ENCODE measurements around the gene ERC2. TPM values are rescaled to one million over a fixed set of nuclear protein-coding genes. Genes with fewer than 3 reads are reported as not detected.
A peak's percentile ranks its signal among the peaks of the same experiment; 100 is the strongest.

The ERC2 gene
- total RNA-seq, 1 donor from 2014 or later, result 1.5 TPM

GRCh38 chr3:55473788-55474187, 994.5 kb downstream of the ERC2 start:
- intact Hi-C loops (cut with DNase I), result no loop called here
- Histone ChIP-seq H3K36me3 (peaks cover 4% of the 10 kb centered on the region), H3K4me3 (no peak overlapping the region), H3K27ac (no peak overlapping the region), H3K27me3 (ENCODE audit: low read depth) (peaks cover 6% of the 10 kb centered on the region), H3K9me3 (no peaks in the 10 kb centered on the region), H3K4me1 (no peaks in the 10 kb centered on the region)
- ATAC-seq (no peak), DNase-seq (no peak)
- no peak for TF ChIP-seq CTCF (IDR thresholded peaks at IDR 0.05)

- Histone ChIP-seq H3K27ac (no peak overlapping the region), H3K27me3 (ENCODE audit: low read depth) (no peaks in the 10 kb centered on the region), H3K36me3 (peaks cover 9% of the 10 kb centered on the region), H3K9me3 (no peaks in the 10 kb centered on the region), H3K4me3 (no peak overlapping the region), H3K4me1 (no peaks in the 10 kb centered on the region)
- no peak for DNase-seq
- TF ChIP-seq CTCF (IDR thresholded peaks at IDR 0.05), result no peak
- intact Hi-C loops (cut with DNase I), result no loop called here
- peak in 1 of 2 donors; percentile 23 for ATAC-seq
These were observed 996.6 kb downstream of the ERC2 start for GRCh38 chr3:55471522-55472280.

GRCh38 chr3:55471084-55471483, 997.2 kb downstream of the ERC2 start:
- intact Hi-C loops (cut with DNase I), result no loop called here
- Histone ChIP-seq H3K36me3 (peaks cover 9% of the 10 kb centered on the region), H3K27me3 (ENCODE audit: low read depth) (no peaks in the 10 kb centered on the region), H3K27ac (no peak overlapping the region), H3K4me3 (no peak overlapping the region), H3K9me3 (no peaks in the 10 kb centered on the region), H3K4me1 (no peaks in the 10 kb centered on the region)
- DNase-seq (no peak), ATAC-seq (no peak)
- TF ChIP-seq CTCF (IDR thresholded peaks at IDR 0.05), result no peak

- peaks cover 9% of the 10 kb centered on the region for H3K36me3 ChIP-seq
- H3K27me3 ChIP-seq (ENCODE audit: low read depth), result no peaks in the 10 kb centered on the region
- no peak for TF ChIP-seq CTCF (IDR thresholded peaks at IDR 0.05)
- H3K4me1 ChIP-seq, result no peaks in the 10 kb centered on the region
- no peak overlapping the region for H3K4me3 ChIP-seq
- ATAC-seq (no peak), DNase-seq (no peak)
- intact Hi-C loops (cut with DNase I), result no loop called here
- H3K9me3 ChIP-seq, result no peaks in the 10 kb centered on the region
- H3K27ac ChIP-seq, result no peak overlapping the region
These were observed 998.2 kb downstream of the ERC2 start for GRCh38 chr3:55469957-55470526.

- Histone ChIP-seq H3K9me3 (no peaks in the 10 kb centered on the region), H3K27me3 (ENCODE audit: low read depth) (no peaks in the 10 kb centered on the region), H3K36me3 (peaks cover 9% of the 10 kb centered on the region), H3K4me1 (no peaks in the 10 kb centered on the region), H3K4me3 (no peak overlapping the region), H3K27ac (no peak overlapping the region)
- ATAC-seq, result no peak
- no peak for TF ChIP-seq CTCF (IDR thresholded peaks at IDR 0.05)
- DNase-seq, result no peak
- intact Hi-C loops (cut with DNase I), result no loop called here
These were observed 1000.0 kb downstream of the ERC2 start for GRCh38 chr3:55468251-55468650.

Measured in lower lobe of right lung (tissue), 2 donors.